K562 (cell line): ENCODE data around the gene RAB26. TPM values are rescaled to one million over a fixed set of nuclear protein-coding genes. Genes with fewer than 3 reads are reported as not detected.

Source experiments
- CHD2 ChIP-seq: IDR thresholded peaks from 2 replicates; pipeline ENCODE4 v1.6.1; 2011; ENCODE audit warnings: low read depth, low read length
- DDX20 ChIP-seq: fragments of 450-650 bp; IDR thresholded peaks from 2 replicates; pipeline ENCODE4 v1.6.1; 2016; ENCODE audit warnings: missing genetic modification characterization, low read depth, mild to moderate bottlenecking, missing compliant biosample characterization, moderate library complexity
- EWSR1 ChIP-seq: fragments of 450-650 bp; IDR thresholded peaks from 2 replicates; pipeline ENCODE4 v1.6.1; 2018; ENCODE audit warnings: borderline replicate concordance, mild to moderate bottlenecking, low read depth, moderate library complexity; ENCODE audit not compliant: partially characterized antibody
- IRF2 ChIP-seq: sonication (generic); formaldehyde crosslinking; IDR thresholded peaks from 2 replicates; pipeline ENCODE4 v1.8.1; 2022; ENCODE audit warnings: mild to moderate bottlenecking, missing genetic modification reagents
- NONO ChIP-seq, 2 experiments: fragments of 200-400 bp in 1 of 2; fragments of 450-650 bp in 1 of 2; formaldehyde crosslinking in 1 of 2; IDR thresholded peaks; 2 replicates each; pipeline ENCODE4 v1.6.1; 2017; ENCODE audit warnings: low read depth in 2 of 2, mild to moderate bottlenecking in 2 of 2, moderate library complexity in 2 of 2, low read length in 1 of 2
- PTRF ChIP-seq: fragments of 450-650 bp; IDR thresholded peaks from 2 replicates; pipeline ENCODE4 v1.6.1; 2016; ENCODE audit warnings: mild to moderate bottlenecking, missing genetic modification characterization, missing compliant biosample characterization
- SMC3 ChIP-seq: conservative IDR thresholded peaks from 2 replicates; pipeline ENCODE4 v1.6.1; 2011; ENCODE audit warnings: low read depth, low read length, improper control_type of control experiment; ENCODE audit not compliant: insufficient read depth
- TRIM28 ChIP-seq: fragments of 450-650 bp; IDR thresholded peaks from 2 replicates; pipeline ENCODE4 v1.6.1; 2017
- ZNF444 ChIP-seq: fragments of 250-450 bp; sonication (Bioruptor Pico); IDR thresholded peaks from 2 replicates; pipeline ENCODE4 v1.4.0; 2020; ENCODE audit warnings: mild to moderate bottlenecking, moderate library complexity
- ZNF551 ChIP-seq: fragments of 250-450 bp; sonication (Bioruptor Pico); IDR thresholded peaks from 2 replicates; pipeline ENCODE4 v1.5.0; 2021; ENCODE audit warnings: mild to moderate bottlenecking, moderate library complexity
- ZNF561 ChIP-seq: fragments of 450-650 bp; formaldehyde crosslinking; conservative IDR thresholded peaks from 2 replicates; pipeline ENCODE4 v1.4.0; 2020; ENCODE audit warnings: mild to moderate bottlenecking, moderate library complexity
- polyA plus RNA-seq, 8 experiments: library from polyadenylated mRNA; depleted of rRNA in 4 of 8; stranded (reverse) in 5 of 8; unstranded in 3 of 8; fragments of >200 nt; fragmentation: Nextera tagmentation in 2 of 8; fragmentation: Illumina TruSeq in 1 of 8; extraction: Ambion mirVana in 2 of 8; extraction: Trizol in 1 of 8; gene quantifications; 2 replicates each; pipeline versions ENCODE4 v1.2.1 to v1.2.3, GENCODE V29; 2011 to 2014; ENCODE audit warnings: inconsistent platforms in 1 of 8, missing spikeins in 1 of 8
- total RNA-seq, 7 experiments: library from RNA; depleted of rRNA in 6 of 7; stranded (reverse); fragments of >200 nt in 6 of 7; fragmentation: Illumina TruSeq in 2 of 7; extraction: Trizol in 2 of 7; gene quantifications; 2 replicates each; pipeline versions ENCODE4 v1.2.1 to v1.2.3, GENCODE V29; 2011 to 2021; ENCODE audit warnings: low replicate concordance in 1 of 7
- TF ChIP-seq, protein P1 (sequence below): sonication (generic); formaldehyde crosslinking; IDR thresholded peaks from 2 replicates; pipeline ENCODE4 v1.8.0; 2023; ENCODE audit warnings: missing genetic modification reagents, mild to moderate bottlenecking, borderline replicate concordance
- TF ChIP-seq, protein P2 (sequence below): IDR thresholded peaks from 2 replicates; pipeline ENCODE4 v1.6.1; 2014; ENCODE audit warnings: antibody characterized with exemption
- TF ChIP-seq, protein P3 (sequence below): IDR thresholded peaks from 2 replicates; pipeline ENCODE4 v1.6.1; 2011; ENCODE audit not compliant: insufficient read length; ENCODE audit errors: extremely low read depth
- TF ChIP-seq, protein P4 (sequence below): fragments of 450-650 bp; formaldehyde crosslinking; IDR thresholded peaks from 2 replicates; pipeline ENCODE4 v1.4.0; 2022; ENCODE audit warnings: missing genetic modification characterization
- TF ChIP-seq, protein P5 (sequence below): sonication (generic); formaldehyde crosslinking; IDR thresholded peaks from 2 replicates; pipeline ENCODE4 v1.8.0; 2023; ENCODE audit warnings: mild to moderate bottlenecking, missing genetic modification reagents

RAB26 gene
- total and polyA plus RNA-seq, 9 of the 15 experiments (the other 6 are each of a cell fraction or from before 2014, with no cell fraction given), result 0.25 to 6.1 (median 2.1) TPM

DNA sequence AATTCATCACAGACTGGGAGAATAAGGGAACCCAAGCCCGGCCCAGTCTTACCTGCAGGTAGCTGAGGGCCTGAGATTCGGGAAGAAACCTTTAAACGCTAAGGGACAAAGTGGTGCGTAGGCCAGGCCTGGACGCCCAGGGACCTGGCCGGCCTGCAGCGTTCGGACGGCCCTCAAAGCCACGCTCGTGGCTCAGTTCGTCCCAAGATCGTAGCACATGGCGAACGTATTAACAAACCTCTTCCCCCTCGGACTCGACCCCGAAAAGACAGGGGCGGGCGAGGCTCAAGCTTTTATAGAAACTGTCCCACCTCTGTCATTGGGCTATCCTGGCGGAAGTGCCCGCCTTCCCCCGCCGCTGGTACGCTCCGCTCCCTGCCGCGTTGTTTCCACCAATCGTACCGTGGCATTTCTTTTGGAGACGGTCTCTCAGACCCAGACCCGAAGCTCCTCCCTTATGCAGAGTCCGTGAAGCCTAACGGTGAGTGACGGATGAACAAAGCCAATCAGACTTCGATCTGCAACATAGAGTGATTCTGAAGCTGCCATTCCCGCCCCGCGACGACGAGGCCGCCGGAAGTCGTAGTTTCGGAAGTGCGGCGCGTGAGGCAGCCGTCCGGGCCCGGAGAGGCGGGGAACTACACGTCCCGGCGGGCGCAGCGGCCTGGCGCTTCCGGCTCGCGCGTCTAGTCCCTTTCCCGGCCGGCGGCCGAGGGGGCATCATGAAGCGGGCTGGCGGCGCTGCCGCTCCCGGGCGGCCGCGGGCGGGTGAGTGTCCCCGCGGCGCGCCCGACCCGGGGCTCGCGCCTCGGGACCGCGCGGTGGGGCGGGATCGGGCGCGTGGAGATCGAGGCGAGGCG lies 6.9 kb downstream of the RAB26 start, which contains the start of gene TRAF7 (continued):
- no peak for TF ChIP-seq ZNF444 (CRISPR knock-in tag)
- TF ChIP-seq IRF2 (CRISPR knock-in tag), result no peak
- no peak for TF ChIP-seq ZNF561 (CRISPR knock-in tag)
- TF ChIP-seq CHD2, result peak; percentile 64; the same call in 1 of the 2 replicates
- TF ChIP-seq NONO (IDR thresholded peaks at IDR 0.05; ENCODE audit: low read depth in 2 of 2, low read length in 1 of 2), result peak; percentile 68; a peak in 3 of 4 replicates
- TF ChIP-seq, protein P1, sequence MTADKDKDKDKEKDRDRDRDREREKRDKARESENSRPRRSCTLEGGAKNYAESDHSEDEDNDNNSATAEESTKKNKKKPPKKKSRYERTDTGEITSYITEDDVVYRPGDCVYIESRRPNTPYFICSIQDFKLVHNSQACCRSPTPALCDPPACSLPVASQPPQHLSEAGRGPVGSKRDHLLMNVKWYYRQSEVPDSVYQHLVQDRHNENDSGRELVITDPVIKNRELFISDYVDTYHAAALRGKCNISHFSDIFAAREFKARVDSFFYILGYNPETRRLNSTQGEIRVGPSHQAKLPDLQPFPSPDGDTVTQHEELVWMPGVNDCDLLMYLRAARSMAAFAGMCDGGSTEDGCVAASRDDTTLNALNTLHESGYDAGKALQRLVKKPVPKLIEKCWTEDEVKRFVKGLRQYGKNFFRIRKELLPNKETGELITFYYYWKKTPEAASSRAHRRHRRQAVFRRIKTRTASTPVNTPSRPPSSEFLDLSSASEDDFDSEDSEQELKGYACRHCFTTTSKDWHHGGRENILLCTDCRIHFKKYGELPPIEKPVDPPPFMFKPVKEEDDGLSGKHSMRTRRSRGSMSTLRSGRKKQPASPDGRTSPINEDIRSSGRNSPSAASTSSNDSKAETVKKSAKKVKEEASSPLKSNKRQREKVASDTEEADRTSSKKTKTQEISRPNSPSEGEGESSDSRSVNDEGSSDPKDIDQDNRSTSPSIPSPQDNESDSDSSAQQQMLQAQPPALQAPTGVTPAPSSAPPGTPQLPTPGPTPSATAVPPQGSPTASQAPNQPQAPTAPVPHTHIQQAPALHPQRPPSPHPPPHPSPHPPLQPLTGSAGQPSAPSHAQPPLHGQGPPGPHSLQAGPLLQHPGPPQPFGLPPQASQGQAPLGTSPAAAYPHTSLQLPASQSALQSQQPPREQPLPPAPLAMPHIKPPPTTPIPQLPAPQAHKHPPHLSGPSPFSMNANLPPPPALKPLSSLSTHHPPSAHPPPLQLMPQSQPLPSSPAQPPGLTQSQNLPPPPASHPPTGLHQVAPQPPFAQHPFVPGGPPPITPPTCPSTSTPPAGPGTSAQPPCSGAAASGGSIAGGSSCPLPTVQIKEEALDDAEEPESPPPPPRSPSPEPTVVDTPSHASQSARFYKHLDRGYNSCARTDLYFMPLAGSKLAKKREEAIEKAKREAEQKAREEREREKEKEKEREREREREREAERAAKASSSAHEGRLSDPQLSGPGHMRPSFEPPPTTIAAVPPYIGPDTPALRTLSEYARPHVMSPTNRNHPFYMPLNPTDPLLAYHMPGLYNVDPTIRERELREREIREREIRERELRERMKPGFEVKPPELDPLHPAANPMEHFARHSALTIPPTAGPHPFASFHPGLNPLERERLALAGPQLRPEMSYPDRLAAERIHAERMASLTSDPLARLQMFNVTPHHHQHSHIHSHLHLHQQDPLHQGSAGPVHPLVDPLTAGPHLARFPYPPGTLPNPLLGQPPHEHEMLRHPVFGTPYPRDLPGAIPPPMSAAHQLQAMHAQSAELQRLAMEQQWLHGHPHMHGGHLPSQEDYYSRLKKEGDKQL (CRISPR knock-in tag), result no peak
- TF ChIP-seq SMC3, result no peak
- TF ChIP-seq, protein P2, sequence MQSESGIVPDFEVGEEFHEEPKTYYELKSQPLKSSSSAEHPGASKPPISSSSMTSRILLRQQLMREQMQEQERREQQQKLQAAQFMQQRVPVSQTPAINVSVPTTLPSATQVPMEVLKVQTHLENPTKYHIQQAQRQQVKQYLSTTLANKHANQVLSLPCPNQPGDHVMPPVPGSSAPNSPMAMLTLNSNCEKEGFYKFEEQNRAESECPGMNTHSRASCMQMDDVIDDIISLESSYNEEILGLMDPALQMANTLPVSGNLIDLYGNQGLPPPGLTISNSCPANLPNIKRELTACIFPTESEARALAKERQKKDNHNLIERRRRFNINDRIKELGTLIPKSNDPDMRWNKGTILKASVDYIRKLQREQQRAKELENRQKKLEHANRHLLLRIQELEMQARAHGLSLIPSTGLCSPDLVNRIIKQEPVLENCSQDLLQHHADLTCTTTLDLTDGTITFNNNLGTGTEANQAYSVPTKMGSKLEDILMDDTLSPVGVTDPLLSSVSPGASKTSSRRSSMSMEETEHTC, result no peak
- TF ChIP-seq PTRF (tag), result no peak
- TF ChIP-seq TRIM28, result no peak
- TF ChIP-seq DDX20 (tag), result no peak
- TF ChIP-seq, protein P3, sequence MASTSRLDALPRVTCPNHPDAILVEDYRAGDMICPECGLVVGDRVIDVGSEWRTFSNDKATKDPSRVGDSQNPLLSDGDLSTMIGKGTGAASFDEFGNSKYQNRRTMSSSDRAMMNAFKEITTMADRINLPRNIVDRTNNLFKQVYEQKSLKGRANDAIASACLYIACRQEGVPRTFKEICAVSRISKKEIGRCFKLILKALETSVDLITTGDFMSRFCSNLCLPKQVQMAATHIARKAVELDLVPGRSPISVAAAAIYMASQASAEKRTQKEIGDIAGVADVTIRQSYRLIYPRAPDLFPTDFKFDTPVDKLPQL, result peak; percentile 92
- TF ChIP-seq, protein P4, sequence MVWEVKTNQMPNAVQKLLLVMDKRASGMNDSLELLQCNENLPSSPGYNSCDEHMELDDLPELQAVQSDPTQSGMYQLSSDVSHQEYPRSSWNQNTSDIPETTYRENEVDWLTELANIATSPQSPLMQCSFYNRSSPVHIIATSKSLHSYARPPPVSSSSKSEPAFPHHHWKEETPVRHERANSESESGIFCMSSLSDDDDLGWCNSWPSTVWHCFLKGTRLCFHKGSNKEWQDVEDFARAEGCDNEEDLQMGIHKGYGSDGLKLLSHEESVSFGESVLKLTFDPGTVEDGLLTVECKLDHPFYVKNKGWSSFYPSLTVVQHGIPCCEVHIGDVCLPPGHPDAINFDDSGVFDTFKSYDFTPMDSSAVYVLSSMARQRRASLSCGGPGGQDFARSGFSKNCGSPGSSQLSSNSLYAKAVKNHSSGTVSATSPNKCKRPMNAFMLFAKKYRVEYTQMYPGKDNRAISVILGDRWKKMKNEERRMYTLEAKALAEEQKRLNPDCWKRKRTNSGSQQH (CRISPR knock-in tag), result peak; percentile 87
- TF ChIP-seq EWSR1, result no peak
- TF ChIP-seq, protein P5, sequence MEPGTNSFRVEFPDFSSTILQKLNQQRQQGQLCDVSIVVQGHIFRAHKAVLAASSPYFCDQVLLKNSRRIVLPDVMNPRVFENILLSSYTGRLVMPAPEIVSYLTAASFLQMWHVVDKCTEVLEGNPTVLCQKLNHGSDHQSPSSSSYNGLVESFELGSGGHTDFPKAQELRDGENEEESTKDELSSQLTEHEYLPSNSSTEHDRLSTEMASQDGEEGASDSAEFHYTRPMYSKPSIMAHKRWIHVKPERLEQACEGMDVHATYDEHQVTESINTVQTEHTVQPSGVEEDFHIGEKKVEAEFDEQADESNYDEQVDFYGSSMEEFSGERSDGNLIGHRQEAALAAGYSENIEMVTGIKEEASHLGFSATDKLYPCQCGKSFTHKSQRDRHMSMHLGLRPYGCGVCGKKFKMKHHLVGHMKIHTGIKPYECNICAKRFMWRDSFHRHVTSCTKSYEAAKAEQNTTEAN (CRISPR knock-in tag), result no peak
- TF ChIP-seq ZNF551 (CRISPR knock-in tag), result no peak
